RWPE1 (cell line): ENCODE results near the gene SLC16A2.

ENCODE experiments used
- CTCF ChIA-PET: fragments of 350-600 bp; sonication (Branson Sonifier 250); formaldehyde crosslinking; extraction: SDS; loops from one replicate; lab custom pipeline; 2021; lab: Yijun Ruan, JAX
- POLR2A ChIA-PET: fragments of 400-600 bp; formaldehyde crosslinking; extraction: SDS; loops from one replicate; lab custom pipeline; 2020; ENCODE audit warnings: antibody characterized with exemption; ENCODE audit not compliant: low non-redundant PET; lab: Yijun Ruan, JAX
- DNase-seq: peaks from one replicate; pipeline ENCODE4 v3.0.0; 2012; ENCODE audit warnings: low spot score
- H3K27ac ChIP-seq: fragments of 450-650 bp; 2 replicates; pipeline ENCODE4 v1.5.1; 2017
- TF ChIP-seq, protein P1 (sequence below): fragments of 450-650 bp; conservative IDR thresholded peaks from 2 replicates; pipeline ENCODE4 v1.5.1; 2017; ENCODE audit warnings: low read depth, mild to moderate bottlenecking

The SLC16A2 gene

DNA sequence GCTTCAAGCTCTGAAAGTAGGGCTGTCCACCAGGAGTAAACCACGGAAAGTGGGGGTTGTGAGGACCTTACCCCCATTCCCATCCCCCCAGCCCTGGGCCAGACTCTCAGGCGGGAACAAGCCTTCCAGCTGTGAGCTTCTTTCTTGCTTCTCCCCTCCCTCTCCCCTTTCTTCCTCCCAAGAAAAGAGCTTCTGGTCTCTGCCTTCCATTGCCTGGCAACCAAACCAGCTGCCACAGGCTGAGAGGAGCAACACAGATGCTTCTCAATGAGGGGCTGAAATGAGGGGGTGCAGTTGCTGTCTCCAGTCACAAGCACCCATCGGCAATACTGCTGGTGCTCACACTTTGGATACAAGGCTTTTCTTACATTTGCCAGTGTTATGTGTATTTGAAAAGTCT lies 72.5 kb downstream of the SLC16A2 start:
- ChIA-PET POLR2A (no interaction called here), CTCF (no interaction called here)
- DNase-seq, result no peak
- TF ChIP-seq, protein P1, sequence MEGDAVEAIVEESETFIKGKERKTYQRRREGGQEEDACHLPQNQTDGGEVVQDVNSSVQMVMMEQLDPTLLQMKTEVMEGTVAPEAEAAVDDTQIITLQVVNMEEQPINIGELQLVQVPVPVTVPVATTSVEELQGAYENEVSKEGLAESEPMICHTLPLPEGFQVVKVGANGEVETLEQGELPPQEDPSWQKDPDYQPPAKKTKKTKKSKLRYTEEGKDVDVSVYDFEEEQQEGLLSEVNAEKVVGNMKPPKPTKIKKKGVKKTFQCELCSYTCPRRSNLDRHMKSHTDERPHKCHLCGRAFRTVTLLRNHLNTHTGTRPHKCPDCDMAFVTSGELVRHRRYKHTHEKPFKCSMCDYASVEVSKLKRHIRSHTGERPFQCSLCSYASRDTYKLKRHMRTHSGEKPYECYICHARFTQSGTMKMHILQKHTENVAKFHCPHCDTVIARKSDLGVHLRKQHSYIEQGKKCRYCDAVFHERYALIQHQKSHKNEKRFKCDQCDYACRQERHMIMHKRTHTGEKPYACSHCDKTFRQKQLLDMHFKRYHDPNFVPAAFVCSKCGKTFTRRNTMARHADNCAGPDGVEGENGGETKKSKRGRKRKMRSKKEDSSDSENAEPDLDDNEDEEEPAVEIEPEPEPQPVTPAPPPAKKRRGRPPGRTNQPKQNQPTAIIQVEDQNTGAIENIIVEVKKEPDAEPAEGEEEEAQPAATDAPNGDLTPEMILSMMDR, result no peak
- no peak overlapping the region for H3K27ac ChIP-seq

DNA sequence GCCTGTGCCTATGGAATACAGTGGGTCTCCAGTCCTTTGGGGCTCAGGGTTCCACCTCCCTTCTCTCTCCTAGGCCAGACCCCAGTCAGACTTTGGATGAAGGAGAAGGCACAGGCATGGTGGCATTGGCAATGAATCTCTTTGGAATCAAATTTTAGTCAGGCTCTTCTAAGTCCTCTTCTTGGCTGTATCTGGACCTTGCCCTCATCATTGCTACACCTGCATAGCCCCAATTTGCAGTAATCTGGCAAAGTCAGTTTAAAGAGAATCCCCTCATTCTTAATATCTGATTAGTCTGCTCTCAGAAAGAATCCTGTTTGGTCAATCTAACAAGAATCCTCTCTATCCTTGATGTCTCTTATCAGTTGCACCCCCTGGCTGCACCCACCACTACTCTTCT lies 77.6 kb downstream of the SLC16A2 start:
- POLR2A ChIA-PET, result no interaction called here
- CTCF ChIA-PET, result no interaction called here
- H3K27ac ChIP-seq, result no peak overlapping the region
- TF ChIP-seq, protein P1, result no peak
- no peak for DNase-seq

- CTCF ChIA-PET, result interaction anchor here (0.5 to 0.6 kb wide), 2 partner anchors 97 to 273 kb away, joined by 4 read pairs; no protein-coding TSS in a partner anchor
Observed at GRCh38 chrX:74500067-74500466, 78.8 kb downstream of the SLC16A2 start.

GRCh38 chrX:74500555-74500954 lies 79.3 kb downstream of the SLC16A2 start:
- TF ChIP-seq, protein P1, result no peak
- ChIA-PET POLR2A (interaction anchor here (0.9 kb wide), 1 partner anchor 1375 kb away, joined by 4 read pairs; no protein-coding TSS in a partner anchor), CTCF (no interaction called here)
- H3K27ac ChIP-seq, result no peak overlapping the region
- DNase-seq, result no peak

More at GRCh38 chrX:74500067-74500466, 78.8 kb downstream of the SLC16A2 start:
- no peak overlapping the region for H3K27ac ChIP-seq
- TF ChIP-seq, protein P1, result no peak
- no peak for DNase-seq
- POLR2A ChIA-PET, result interaction anchor here (0.9 kb wide), 1 partner anchor 1374 kb away, joined by 4 read pairs; no protein-coding TSS in a partner anchor

GRCh38 chrX:74505437-74505836 lies 84.1 kb downstream of the SLC16A2 start:
- POLR2A ChIA-PET, result no interaction called here
- H3K27ac ChIP-seq, result no peak overlapping the region
- TF ChIP-seq, protein P1, result no peak
- DNase-seq, result no peak
- CTCF ChIA-PET, result no interaction called here

- CTCF ChIA-PET, result no interaction called here
- TF ChIP-seq, protein P1, result no peak
- H3K27ac ChIP-seq, result no peak overlapping the region
- POLR2A ChIA-PET, result no interaction called here
- no peak for DNase-seq
Observed at GRCh38 chrX:74506317-74507115, 85.2 kb downstream of the SLC16A2 start.
